Globus pallidus (tissue), 1 donor: Measurements from ENCODE around the gene ARPC4.

Experiments
- DNase-seq: peaks from one replicate; pipeline ENCODE4 v3.0.0-alpha.2; 2015; ENCODE audit warnings: low spot score

The ARPC4 gene

GRCh38 chr3:9792405-9793160 is at the start of gene ARPC4, which contains the start of gene TADA3:
TSS of gene ARPC4 (plus strand) at chr3:9793082. CDS start at chr3:9793122, 40 bp downstream.
TSS of gene TADA3 (minus strand) at chr3:9792473. CDS start at chr3:9791466, 1,007 bp downstream.
- peak; percentile 95 for DNase-seq

DNA sequence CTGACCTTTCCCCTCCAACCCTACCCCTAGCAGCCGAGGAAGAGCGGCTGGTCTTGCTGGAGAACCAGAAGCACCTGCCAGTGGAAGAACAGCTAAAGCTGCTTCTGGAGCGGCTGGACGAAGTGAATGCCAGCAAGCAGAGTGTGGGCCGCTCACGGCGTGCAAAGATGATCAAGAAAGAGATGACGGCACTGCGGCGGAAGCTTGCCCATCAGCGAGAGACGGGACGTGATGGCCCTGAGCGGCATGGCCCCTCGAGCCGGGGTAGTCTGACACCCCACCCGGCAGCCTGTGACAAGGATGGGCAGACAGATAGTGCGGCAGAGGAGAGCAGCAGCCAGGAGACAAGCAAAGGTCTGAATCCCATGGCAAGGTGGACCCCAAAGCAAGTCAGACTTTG is 49.3 kb upstream of the ARPC4 start:
- DNase-seq: no peak

- no peak for DNase-seq
Measured at GRCh38 chr3:9744162-9744561, 48.7 kb upstream of the ARPC4 start.

DNA sequence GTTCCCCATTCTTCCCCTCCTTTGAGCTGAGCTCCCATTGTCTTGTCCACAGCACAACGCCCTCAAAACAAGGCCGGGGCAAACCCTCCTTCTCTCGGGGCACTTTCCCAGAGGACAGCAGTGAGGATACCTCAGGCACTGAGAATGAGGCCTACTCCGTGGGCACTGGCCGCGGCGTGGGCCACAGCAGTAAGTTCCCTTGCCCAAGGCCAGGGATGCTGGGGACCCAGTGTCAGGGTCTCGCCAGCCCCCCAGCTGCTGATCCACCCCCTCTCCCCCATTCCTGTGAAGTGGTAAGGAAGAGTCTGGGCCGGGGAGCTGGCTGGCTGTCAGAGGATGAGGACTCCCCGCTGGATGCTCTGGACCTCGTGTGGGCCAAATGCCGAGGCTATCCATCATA is 47.4 kb upstream of the ARPC4 start:
- DNase-seq: no peak

GRCh38 chr3:9746330-9746729 is 46.6 kb upstream of the ARPC4 start:
- no peak for DNase-seq

- DNase-seq: no peak
Measured at GRCh38 chr3:9747267-9747666, 45.6 kb upstream of the ARPC4 start.

- DNase-seq: no peak
Measured at GRCh38 chr3:9748031-9748430, 44.9 kb upstream of the ARPC4 start.

DNA sequence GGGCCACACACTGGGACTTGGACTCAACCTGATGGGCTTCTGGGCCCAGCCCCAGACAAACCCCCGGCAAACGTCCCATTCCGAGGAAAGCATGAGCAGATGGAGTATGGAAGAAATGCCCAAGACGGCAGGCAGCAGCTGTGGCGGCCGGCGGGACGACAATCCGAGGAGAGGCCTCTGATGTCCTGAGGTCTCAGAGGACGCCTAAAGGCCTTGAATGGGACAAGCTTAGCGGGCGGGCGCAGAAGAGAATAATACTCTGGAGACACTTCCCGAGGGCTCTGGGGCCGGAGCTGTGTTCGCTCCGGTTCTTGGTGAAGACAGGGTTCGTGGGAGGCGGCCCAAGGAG is 43.6 kb upstream of the ARPC4 start:
- DNase-seq: no peak

DNA sequence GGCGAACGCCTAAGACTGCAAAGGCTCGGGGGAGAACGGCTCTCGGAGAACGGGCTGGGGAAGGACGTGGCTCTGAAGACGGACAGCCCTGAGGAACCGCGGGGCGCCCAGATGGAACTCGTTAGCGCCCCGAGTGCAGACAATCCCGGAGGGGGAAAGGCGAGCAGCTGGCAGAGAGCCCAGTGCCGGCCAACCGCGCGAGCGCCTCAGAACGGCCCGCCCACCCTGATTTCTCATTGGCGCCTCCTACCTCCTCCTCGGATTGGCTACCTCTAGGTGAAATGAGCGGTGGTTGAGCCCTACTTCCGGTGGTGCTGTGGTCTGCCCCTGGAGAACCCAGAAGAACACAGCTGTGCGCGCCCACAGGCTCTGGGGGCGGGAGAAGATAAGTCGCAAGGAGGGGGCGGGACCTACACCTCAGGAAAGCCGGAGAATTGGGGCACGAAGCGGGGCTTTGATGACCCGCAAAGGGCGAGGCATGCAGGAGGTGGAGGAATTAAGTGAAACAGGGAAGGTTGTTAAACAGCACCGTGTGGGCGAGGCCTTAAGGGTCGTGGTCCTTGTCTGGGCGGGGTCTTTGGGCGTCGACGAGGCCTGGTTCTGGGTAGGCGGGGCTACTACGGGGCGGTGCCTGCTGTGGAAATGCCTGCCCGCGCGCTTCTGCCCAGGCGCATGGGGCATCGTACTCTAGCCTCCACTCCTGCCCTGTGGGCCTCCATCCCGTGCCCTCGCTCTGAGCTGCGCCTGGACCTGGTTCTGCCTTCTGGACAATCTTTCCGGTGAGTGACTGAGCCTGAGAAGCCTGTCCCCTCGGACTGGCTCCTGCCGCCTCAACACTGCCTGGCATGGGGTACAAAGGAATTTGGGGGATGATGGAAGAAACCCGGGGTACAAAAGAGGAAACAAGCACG is 43.0 kb upstream of the ARPC4 start, which contains the start of gene OGG1:
Gene OGG1, plus strand, starts transcription at position 308 of the 911 bp plus-strand sequence. Its CDS starts 335 bp downstream, at position 643.
- peak; percentile 97 for DNase-seq

- no peak for DNase-seq
Measured at GRCh38 chr3:9750556-9751411, 42.1 kb upstream of the ARPC4 start.

GRCh38 chr3:9754678-9755077 is 38.2 kb upstream of the ARPC4 start:
- DNase-seq: no peak

- DNase-seq: no peak
Measured at GRCh38 chr3:9757427-9757826, 35.5 kb upstream of the ARPC4 start.

GRCh38 chr3:9760779-9761505 is 31.9 kb upstream of the ARPC4 start:
- DNase-seq: no peak

DNA sequence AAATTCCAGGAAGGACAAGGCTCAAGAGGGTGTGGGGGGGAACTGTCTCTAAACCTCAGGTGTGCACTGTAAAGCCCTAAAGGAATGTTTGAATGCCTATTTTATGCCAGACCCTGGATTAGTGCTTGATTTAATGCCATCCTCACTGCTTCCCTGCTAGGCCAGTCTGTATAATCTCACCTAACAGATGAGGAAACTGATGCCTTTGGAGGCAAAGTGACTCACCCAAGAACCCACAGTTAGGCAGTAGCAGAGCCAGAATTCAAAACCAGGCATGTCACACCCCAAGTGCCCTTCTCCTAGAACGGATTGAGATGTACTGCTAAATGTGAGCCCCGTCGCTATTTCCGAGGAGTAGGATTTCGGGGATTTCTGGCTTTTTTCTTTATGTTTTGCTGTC is 31.0 kb upstream of the ARPC4 start:
- no peak for DNase-seq

GRCh38 chr3:9762871-9763270 is 30.0 kb upstream of the ARPC4 start:
- DNase-seq: no peak

DNA sequence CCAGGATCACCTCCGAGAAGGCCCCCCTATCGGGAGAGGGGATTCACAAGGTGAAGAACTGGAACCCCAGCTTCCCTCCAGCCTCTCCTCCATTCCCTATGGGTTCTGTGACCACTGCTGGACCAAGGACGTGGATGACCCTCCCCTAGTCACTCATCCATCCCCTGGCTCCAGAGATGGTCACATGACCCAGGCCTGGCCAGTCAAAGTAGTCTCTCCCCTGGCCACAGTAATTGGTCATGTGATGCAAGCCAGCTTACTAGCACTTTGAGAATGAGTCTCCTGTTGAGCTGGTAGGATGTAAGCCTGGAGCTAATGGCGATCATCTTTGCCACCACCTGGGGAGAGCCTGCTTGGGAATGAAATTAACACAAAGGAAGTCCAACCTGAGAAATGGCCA is 27.0 kb upstream of the ARPC4 start:
- DNase-seq: no peak

GRCh38 chr3:9767418-9767817 is 25.5 kb upstream of the ARPC4 start:
- DNase-seq: no peak

GRCh38 chr3:9768141-9768775 is 24.6 kb upstream of the ARPC4 start:
- DNase-seq: no peak

- no peak for DNase-seq
Measured at GRCh38 chr3:9769012-9769411, 23.9 kb upstream of the ARPC4 start.

GRCh38 chr3:9769426-9770275 is 23.2 kb upstream of the ARPC4 start, which contains the start of gene CAMK1:
TSS of gene CAMK1 (minus strand) at chr3:9769947. CDS start at chr3:9767749, 2,198 bp downstream.
- peak; percentile 60 for DNase-seq
